Measurements from ENCODE around the gene ELL. TPM values are rescaled to one million over a fixed set of nuclear protein-coding genes. Genes with fewer than 3 reads are reported as not detected.
A peak's percentile ranks its signal among the peaks of the same experiment; 100 is the strongest.
"Not testable (repeated sequence)": the region's sequence is repeated elsewhere in the genome, so short reads cannot be mapped to it uniquely, and the experiment has no call there.

The ELL gene
- total RNA-seq, 3 donors from 2014 or later, result 25.6 to 32.5 (median 28.8) TPM

- peaks cover 6% of the 10 kb centered on the region for H3K27me3 Mint-ChIP-seq (ENCODE audit: low read depth)
- peaks cover 2% of the 10 kb centered on the region for H3K4me1 Mint-ChIP-seq (ENCODE audit: low read depth)
- ATAC-seq (no peak), DNase-seq (no peak)
- H3K9me3 Mint-ChIP-seq, result no peaks in the 10 kb centered on the region
- H3K4me3 Mint-ChIP-seq, result no peak overlapping the region
- no peaks in the 10 kb centered on the region for H3K36me3 Mint-ChIP-seq (ENCODE audit: insufficient read depth)
Measured at GRCh38 chr19:18408053-18408476, 113.8 kb downstream of the ELL start.

GRCh38 chr19:18406749-18407148 lies 115.1 kb downstream of the ELL start:
- ATAC-seq, result no peak
- no peaks in the 10 kb centered on the region for H3K36me3 Mint-ChIP-seq (ENCODE audit: insufficient read depth)

GRCh38 chr19:18405754-18406153 lies 116.1 kb downstream of the ELL start:
- not testable (repeated sequence) for DNase-seq; H3K36me3 Mint-ChIP-seq (ENCODE audit: insufficient read depth); H3K4me1 Mint-ChIP-seq (ENCODE audit: low read depth); H3K4me3 Mint-ChIP-seq; H3K27me3 Mint-ChIP-seq (ENCODE audit: low read depth); ATAC-seq; H3K9me3 Mint-ChIP-seq

More at GRCh38 chr19:18406749-18407148, 115.1 kb downstream of the ELL start:
- H3K4me1 Mint-ChIP-seq (ENCODE audit: low read depth), result peaks cover 2% of the 10 kb centered on the region
- no peaks in the 10 kb centered on the region for H3K27me3 Mint-ChIP-seq (ENCODE audit: low read depth)
- DNase-seq, result no peak
- no peak overlapping the region for H3K4me3 Mint-ChIP-seq
- no peaks in the 10 kb centered on the region for H3K9me3 Mint-ChIP-seq

DNA sequence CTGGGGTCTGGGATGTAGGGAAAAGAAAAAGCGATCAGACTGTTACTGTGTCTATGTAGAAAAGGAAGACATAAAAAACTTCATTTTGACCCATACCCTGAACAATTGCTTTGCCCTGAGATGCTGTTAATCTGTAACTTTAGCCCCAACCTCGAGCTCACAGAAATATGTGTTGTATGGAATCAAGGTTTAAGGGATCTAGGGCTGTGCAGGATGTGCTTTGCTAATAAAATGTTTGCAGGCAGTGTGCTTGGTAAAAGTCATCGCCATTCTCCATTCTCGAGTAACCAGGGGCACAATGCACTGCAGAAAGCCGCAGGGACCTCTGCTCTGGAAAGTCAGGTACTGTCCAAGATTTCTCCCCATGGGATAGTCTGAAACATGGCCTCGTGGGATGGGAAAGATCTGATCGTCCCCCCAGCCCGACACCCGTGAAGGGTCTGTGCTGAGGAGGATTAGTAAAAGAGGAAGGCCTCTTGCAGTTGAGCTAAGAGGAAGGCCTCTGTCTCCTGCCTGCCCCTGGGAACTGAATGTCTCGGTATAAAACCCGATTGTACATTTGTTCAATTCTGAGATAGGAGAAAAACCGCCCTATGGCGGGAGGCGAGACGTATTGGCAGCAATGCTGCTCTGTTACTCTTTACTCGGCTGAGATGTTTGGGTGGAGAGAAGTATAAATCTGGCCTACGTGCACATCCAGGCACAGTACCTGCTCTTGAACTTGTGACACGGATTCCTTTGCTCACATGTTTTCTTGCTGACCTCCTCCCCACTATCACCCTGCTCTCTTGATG lies 119.2 kb downstream of the ELL start:
- ATAC-seq; H3K27me3 Mint-ChIP-seq (ENCODE audit: low read depth); H3K4me3 Mint-ChIP-seq; DNase-seq; H3K4me1 Mint-ChIP-seq (ENCODE audit: low read depth); H3K9me3 Mint-ChIP-seq; H3K36me3 Mint-ChIP-seq (ENCODE audit: insufficient read depth): not testable (repeated sequence)

DNA sequence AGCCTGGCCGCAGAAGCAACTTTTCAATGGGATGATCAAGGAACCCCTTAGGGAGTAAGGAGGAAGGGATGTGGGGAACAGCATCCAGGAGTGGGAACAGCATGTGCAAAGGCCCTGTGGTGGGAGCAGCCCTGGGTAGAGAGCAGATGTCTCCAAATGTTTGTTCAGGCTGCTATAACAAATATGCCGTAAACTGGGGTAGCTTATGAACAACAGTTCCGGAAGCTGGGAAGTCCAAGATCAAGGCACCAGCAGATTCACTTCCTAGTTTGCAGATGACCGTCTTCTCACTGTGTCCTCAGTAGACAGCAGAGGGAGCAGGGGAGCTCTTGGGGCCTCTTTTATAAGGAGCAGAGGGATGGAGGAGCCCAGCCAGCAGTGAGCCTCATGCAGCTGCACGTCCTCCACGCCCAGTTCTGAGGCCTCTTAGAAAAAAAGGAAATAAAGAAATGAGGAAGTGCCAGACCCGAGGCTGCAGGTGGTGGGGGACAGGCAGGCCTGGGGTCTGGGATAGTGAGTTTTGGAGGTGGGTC lies 120.2 kb downstream of the ELL start:
- H3K36me3 Mint-ChIP-seq (ENCODE audit: insufficient read depth), result no peaks in the 10 kb centered on the region
- peaks cover 11% of the 10 kb centered on the region for H3K27me3 Mint-ChIP-seq (ENCODE audit: low read depth)
- ATAC-seq (peak in 1 of 2 donors; percentile 40), DNase-seq (no peak)
- H3K4me3 Mint-ChIP-seq, result no peak overlapping the region
- H3K4me1 Mint-ChIP-seq (ENCODE audit: low read depth), result peaks cover 2% of the 10 kb centered on the region
- no peaks in the 10 kb centered on the region for H3K9me3 Mint-ChIP-seq

DNA sequence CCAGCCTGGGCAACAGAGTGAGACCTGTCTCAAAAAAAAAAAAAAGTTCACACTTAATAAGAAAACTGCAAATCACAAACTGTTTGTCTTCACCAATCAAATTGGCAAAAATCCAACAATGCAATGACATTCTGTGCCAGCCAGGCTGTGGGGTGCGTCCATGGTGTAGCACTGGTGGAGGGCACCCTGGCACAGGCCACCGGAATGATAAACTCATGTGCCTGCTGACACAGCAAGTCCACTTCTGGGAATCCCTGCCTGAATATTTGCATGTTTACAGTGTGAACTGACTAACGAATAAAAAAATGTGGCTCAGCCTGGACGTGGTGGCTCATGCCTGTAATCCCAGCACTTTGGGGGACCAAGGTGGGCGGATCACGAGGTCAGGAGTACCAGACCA lies 122.9 kb downstream of the ELL start:
- ATAC-seq, result no peak
- Mint-ChIP-seq H3K36me3 (ENCODE audit: insufficient read depth) (no peaks in the 10 kb centered on the region), H3K4me3 (no peak overlapping the region), H3K27me3 (ENCODE audit: low read depth) (peaks cover 13% of the 10 kb centered on the region), H3K9me3 (no peaks in the 10 kb centered on the region), H3K4me1 (ENCODE audit: low read depth) (peaks cover 2% of the 10 kb centered on the region)
- no peak for DNase-seq

DNA sequence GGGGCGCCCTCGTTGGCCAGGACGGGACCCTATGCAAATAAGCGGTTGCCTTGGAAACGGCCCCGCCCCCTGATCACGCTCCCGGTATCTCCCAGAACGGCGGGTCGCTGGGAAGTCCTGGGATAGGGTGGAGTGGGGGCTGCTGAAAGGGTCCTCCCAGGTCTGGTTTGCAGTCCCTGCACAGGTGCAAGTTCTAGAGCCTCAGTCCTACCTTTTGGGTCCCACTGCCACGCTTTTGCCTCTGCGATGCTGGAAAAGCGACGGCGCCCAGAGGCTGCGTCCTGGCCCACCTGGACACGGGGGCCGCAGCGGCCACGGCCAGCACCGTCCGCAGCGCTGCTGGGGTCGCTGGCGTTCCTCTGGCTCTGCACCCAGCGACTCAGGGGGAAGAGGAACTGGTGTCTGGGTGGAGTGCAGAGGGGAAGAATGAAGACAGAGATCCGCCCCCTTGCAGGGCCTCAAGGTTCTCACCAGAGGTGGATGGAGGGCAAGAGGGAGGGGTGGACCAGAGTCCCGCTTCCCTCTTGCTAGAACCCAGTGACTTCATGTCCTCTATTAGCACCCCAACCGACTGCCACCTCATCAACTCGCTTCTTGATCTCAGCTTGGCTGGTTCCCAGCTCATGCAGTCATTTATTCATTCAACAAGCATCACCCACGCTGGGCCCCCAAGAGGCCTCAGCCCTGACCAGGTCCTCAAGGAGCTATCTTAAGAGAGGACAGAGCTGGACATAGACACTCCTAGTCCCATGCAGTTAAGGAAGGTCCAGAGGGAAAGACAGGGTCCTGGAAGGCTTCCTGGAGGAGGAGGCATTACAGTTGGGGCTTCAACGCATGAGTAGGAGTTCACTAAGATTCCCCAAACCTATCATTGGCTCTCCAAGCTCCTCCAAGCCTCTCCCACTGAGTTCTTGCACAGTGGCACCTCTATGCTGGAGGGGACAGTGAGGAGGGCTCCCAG lies 124.3 kb downstream of the ELL start, which contains the start of gene LRRC25:
Gene LRRC25, minus strand, starts transcription at position 381 of the 961 bp plus-strand sequence. CDS start 659 bp downstream, outside the sequence.
- peaks cover 2% of the 10 kb centered on the region for H3K4me1 Mint-ChIP-seq (ENCODE audit: low read depth)
- peak; percentile 27 to 43 for ATAC-seq
- H3K27me3 Mint-ChIP-seq (ENCODE audit: low read depth), result peaks cover 15% of the 10 kb centered on the region
- H3K4me3 Mint-ChIP-seq, result no peak within 1 kb of the TSS
- H3K9me3 Mint-ChIP-seq, result no peaks in the 10 kb centered on the region
- H3K36me3 Mint-ChIP-seq (ENCODE audit: insufficient read depth), result no peaks in the 10 kb centered on the region
- DNase-seq, result no peak

DNA sequence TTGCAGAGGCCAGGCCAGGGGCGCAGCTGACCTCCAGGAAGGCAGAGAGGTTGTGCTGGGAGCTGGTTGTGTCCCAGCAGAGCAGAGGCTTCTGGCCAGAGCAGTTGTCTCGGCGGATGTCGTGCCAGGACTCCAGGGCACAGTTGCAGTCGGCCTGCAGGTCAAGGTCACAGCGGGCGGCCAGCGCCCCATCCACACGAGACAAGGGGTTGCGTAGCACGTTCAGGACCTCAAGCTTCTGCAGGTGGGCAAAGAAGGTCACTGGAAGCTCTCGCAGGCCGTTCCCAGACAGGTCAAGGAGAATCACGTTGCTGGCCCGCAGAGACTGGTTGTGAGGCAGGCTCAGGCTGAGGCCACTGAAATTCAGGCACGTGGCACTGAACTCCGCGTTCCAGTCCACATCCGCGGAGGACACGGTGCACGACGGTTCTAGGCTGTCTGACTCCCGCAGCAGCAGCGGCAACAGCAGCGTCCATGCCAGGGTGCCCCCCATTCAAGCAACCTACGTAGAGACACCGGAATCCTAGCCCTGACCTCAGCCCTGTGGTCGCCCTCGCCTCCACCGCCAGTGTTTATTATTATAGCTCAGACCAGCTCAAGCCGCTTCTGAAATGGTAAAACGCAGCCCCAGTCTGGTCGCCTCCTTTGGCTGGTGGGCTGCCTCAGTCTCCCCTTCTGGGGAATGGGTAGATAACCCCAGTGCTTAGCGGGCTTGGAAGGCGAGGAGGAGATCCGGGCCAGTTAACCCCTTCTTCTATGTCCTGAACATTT lies 125.2 kb downstream of the ELL start:
- Mint-ChIP-seq H3K36me3 (ENCODE audit: insufficient read depth) (no peaks in the 10 kb centered on the region), H3K27me3 (ENCODE audit: low read depth) (peaks cover 15% of the 10 kb centered on the region), H3K4me1 (ENCODE audit: low read depth) (peaks cover 2% of the 10 kb centered on the region), H3K9me3 (no peaks in the 10 kb centered on the region), H3K4me3 (no peak overlapping the region)
- DNase-seq, result no peak
- ATAC-seq, result no peak

DNA sequence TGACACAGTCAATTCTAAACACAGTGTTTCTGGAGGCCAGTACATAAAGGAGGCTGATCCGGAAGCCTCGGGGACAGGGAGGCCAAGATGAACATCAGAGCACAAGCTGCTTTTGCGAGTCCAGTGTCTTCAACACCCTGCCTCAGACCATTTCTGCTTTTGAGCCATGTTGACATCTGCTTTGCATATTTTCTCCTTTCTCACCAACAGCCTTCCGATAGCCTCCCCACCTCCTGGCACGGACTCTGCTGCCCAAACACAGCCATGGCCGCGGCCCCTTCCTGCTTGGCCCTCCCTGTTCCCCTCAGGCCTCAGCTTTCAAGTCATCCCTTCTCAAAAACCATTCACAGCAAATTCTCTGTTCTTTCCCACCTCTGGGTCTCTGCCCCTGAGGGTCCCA lies 128.0 kb downstream of the ELL start:
- peaks cover 15% of the 10 kb centered on the region for H3K27me3 Mint-ChIP-seq (ENCODE audit: low read depth)
- peaks cover 2% of the 10 kb centered on the region for H3K4me1 Mint-ChIP-seq (ENCODE audit: low read depth)
- H3K9me3 Mint-ChIP-seq, result no peaks in the 10 kb centered on the region
- no peaks in the 10 kb centered on the region for H3K36me3 Mint-ChIP-seq (ENCODE audit: insufficient read depth)
- DNase-seq (no peak), ATAC-seq (no peak)
- H3K4me3 Mint-ChIP-seq, result no peak overlapping the region

DNA sequence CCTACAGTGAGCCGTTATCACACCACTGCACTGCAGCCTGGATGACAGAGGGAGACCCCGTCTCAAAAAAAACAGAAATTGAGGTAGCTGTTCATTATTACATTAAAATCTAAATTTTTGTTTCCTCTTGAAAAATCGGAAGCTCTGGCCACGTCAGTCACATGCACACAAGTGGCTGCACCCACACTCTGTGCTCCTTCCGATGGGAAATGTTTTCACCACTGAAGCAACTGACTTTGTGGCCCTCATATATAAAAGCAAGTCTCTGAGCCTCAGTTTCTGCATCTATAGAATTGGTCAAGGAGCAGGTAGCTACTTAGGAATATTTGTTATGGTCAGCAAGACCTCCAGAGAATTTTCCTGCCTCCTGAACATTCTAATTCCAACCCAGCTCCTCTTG lies 128.9 kb downstream of the ELL start:
- Mint-ChIP-seq H3K36me3 (ENCODE audit: insufficient read depth) (no peaks in the 10 kb centered on the region), H3K9me3 (no peaks in the 10 kb centered on the region), H3K27me3 (ENCODE audit: low read depth) (peaks cover 11% of the 10 kb centered on the region), H3K4me3 (no peak overlapping the region), H3K4me1 (ENCODE audit: low read depth) (peaks cover 5% of the 10 kb centered on the region)
- DNase-seq (no peak), ATAC-seq (no peak)

Other genes starting within 250 kb of the ELL start
- under 1 TPM; 0.35 to 0.42 (median 0.38) TPM for gene IQCN, start 247.6 kb downstream of the ELL start, total RNA-seq
- 100 to 1,000 TPM; 232 to 244 (median 242) TPM for gene JUND, start 240.4 kb downstream of the ELL start, total RNA-seq
- 100 to 1,000 TPM; 209 to 254 (median 230) TPM for gene LSM4, start 199.0 kb downstream of the ELL start, total RNA-seq
- 10 to 100 TPM; 12.8 to 14.7 (median 13.0) TPM for gene PGPEP1, start 181.5 kb downstream of the ELL start, total RNA-seq
- gene GDF15, start 135.9 kb downstream of the ELL start, total RNA-seq, result under 1 TPM; 0.53 to 0.71 (median 0.56) TPM
- gene LRRC25, start 124.4 kb downstream of the ELL start, total RNA-seq, result not detected
- 100 to 1,000 TPM; 119 to 155 (median 135) TPM for gene SSBP4, start 102.7 kb downstream of the ELL start, total RNA-seq
- gene ISYNA1, start 83.9 kb downstream of the ELL start, total RNA-seq, result 10 to 100 TPM; 10.2 to 16.6 (median 14.4) TPM
- gene FKBP8, start 21.5 kb upstream of the ELL start, total RNA-seq, result 100 to 1,000 TPM; 155 to 163 (median 155) TPM
- gene KXD1, start 35.8 kb upstream of the ELL start, total RNA-seq, result 100 to 1,000 TPM; 112 to 129 (median 126) TPM
- gene UBA52, start 49.8 kb upstream of the ELL start, total RNA-seq, result 1,000 to 10,000 TPM; 1,928 to 2,027 (median 1,945) TPM
- gene REX1BD, start 66.7 kb upstream of the ELL start, total RNA-seq, result 100 to 1,000 TPM in 2 of 3 donors, 10 to 100 TPM in 1; 99.7 to 139 (median 119) TPM
- gene CRLF1, start 84.7 kb upstream of the ELL start, total RNA-seq, result under 1 TPM in 2 of 3 donors, not detected in 1; 0.32 to 0.76 TPM
- not detected for gene TMEM59L, start 90.8 kb upstream of the ELL start, total RNA-seq
- gene KLHL26, start 115.0 kb upstream of the ELL start, total RNA-seq, result 10 to 100 TPM; 14.7 to 20.3 (median 17.0) TPM
- 1 to 10 TPM; 7.8 to 9.6 (median 8.9) TPM for gene CRTC1, start 161.6 kb upstream of the ELL start, total RNA-seq

Data from activated T-cell treated with anti-CD3 and anti-CD28 coated beads, Interleukin-2, amount 50 U/mL, for 4 hours (primary cell).